Aorta (tissue), 5 donors: ENCODE measurements around the gene FXN. TPM values are rescaled to one million over a fixed set of nuclear protein-coding genes. Genes with fewer than 3 reads are reported as not detected.

Experiments used
- ATAC-seq: fragments of 200-7000 bp; cut with Tn5 transposase; one replicate; pipeline ENCODE4 v1.9.1; 2022; ENCODE audit warnings: moderate library complexity; ENCODE audit not compliant: low FRiP score
- DNase-seq, 2 donors: peaks; one replicate each; pipeline ENCODE4 v3.0.0-alpha.2; 2020
- H3K27ac ChIP-seq, 2 donors: one replicate each; pipeline ENCODE4 v1.5.1; 2013; ENCODE audit warnings: low read length in 2 of 2, mild to moderate bottlenecking in 2 of 2, moderate library complexity in 2 of 2, control low read depth in 1 of 2, inconsistent platforms in 1 of 2, low read depth in 1 of 2
- H3K27me3 ChIP-seq, 2 donors: one replicate each; pipeline ENCODE4 v1.6.1; 2013; ENCODE audit warnings: control low read depth in 1 of 2, low read length in 1 of 2, mild to moderate bottlenecking in 1 of 2, moderate library complexity in 1 of 2; ENCODE audit not compliant: insufficient read depth in 2 of 2, control insufficient read depth in 1 of 2
- H3K36me3 ChIP-seq, 2 donors: one replicate each; pipeline ENCODE4 v1.6.1; 2013; ENCODE audit warnings: control low read depth in 1 of 2, low read length in 1 of 2, mild to moderate bottlenecking in 1 of 2; ENCODE audit not compliant: insufficient read depth in 2 of 2, control insufficient read depth in 1 of 2
- H3K4me1 ChIP-seq, 2 donors: one replicate each; pipeline ENCODE4 v1.6.1; 2013; ENCODE audit warnings: low read length in 2 of 2, control low read depth in 1 of 2, mild to moderate bottlenecking in 1 of 2, moderate library complexity in 1 of 2; ENCODE audit not compliant: insufficient read depth in 2 of 2, control insufficient read depth in 1 of 2
- H3K4me3 ChIP-seq, 2 donors: one replicate each; pipeline ENCODE4 v1.5.1; 2013; ENCODE audit warnings: low read length in 2 of 2, control low read depth in 1 of 2, mild to moderate bottlenecking in 1 of 2
- H3K9me3 ChIP-seq: one replicate; pipeline ENCODE4 v1.6.1; 2013; ENCODE audit warnings: mild to moderate bottlenecking, low read length; ENCODE audit not compliant: control insufficient read depth
- WGBS, 2 donors: extraction: QIAGEN DNeasy Blood & Tissue Kit; methylation state at CpG; one replicate each; pipeline ENCODE4 v1.1.7; 2013; 5-methylcytosine and 5-hydroxymethylcytosine counted together
- intact Hi-C, 2 donors: fragments of 100-400 bp; cut with DNase I; formaldehyde crosslinking; loops; one replicate each; pipeline versions ENCODE4 v1.14.2 to v1.15.0; 2022
- polyA plus RNA-seq, 2 donors: library from polyadenylated mRNA; stranded (reverse); fragments of 200-250 nt; gene quantifications; one replicate each; pipeline ENCODE4 v1.2.3, GENCODE V29; 2013
- total RNA-seq, 2 donors: library from RNA; stranded (reverse); fragmentation: NEBNext Ultra II Directional; extraction: Animal tissue kit (Norgen Biotek cat#: 25700); gene quantifications; one replicate each; pipeline ENCODE4 v1.2.1, GENCODE V29; 2021
- donor health status: healthy with polysubstance abuse.
- donor health status: Bipolar disorder and iron deficiency.
- donor health status: DM: no; HTN: no; CAD: no.
- donor health status: DM: no; HTN: no; CAD: no.
- donor health status: DM: yes; HTN: yes; CAD: no.

Gene FXN
- total and polyA plus RNA-seq, 4 donors, result 2.8 to 7.8 (median 7.2) TPM

DNA sequence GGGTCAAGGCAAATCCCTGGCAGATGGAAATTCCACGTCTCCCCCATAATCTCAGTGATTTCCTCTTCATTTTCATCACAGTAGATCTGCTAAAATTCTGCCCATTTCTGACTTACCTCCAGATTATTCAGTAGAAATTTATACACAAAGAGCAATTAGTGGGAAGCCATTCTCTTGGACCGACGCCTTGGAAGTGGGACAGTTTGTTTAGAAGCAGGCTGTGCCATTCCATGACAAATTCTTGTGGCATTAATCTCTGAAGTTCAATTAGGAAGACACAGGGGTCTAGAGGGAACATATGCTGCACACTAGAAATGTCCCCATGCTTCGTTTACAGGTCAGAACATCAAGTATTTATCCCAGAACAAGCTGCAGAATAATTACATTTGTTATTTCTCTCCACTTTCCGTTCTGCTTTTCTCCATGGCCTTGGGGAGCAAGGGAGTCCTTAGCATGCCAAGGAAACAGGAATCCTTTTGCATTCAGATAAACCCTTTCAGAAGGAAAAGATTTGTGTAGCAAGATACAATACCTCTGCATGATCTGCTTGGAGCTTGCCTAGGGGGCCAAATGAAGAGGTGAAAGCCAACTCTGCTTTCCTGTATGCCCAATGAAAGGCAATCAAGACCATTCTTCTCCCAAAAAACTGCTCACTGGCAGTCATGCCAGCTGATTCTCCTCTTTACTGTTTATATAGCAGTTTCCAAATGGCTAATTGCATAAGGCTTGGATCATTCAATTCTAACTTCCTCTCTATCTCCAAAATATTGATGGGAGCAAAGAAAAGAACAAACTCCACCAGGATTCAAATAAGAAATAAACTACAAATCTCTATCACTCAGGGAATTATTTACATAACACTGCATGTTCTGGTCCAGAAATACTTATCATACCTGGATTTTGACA is 19.1 kb upstream of the FXN start:
- intact Hi-C loops, result no loop called here
- DNase-seq (no peak), ATAC-seq (no peak)
- Histone ChIP-seq H3K4me1 (no peaks in the 10 kb centered on the region), H3K4me3 (no peak overlapping the region), H3K9me3 (no peaks in the 10 kb centered on the region), H3K27ac (no peak overlapping the region), H3K36me3 (no peaks in the 10 kb centered on the region), H3K27me3 (no peaks in the 10 kb centered on the region)
- WGBS, 2 donors, result 73 to 80% methylated on average over 5 of the region's 5 CpGs

DNA sequence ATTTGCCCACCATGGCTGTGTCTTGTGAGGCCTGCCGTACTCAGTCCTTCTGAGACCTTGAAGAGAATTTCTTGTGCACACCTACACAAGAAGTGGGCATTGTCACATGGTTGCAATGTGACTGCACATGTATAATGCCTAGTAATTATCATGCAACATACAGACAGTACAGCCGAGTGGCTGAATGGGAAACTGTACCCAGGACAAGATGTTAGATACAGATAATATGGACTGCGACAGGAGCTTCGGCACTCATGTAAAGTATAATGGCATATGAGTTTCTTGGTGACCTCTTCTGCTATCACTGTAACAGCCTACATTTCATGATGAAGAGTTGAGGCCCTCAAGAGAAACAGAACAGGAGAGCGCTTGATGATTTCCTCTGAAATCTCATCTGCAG is 16.8 kb upstream of the FXN start:
- no peak for DNase-seq
- no peak for ATAC-seq
- Histone ChIP-seq H3K4me3 (no peak overlapping the region), H3K27me3 (no peaks in the 10 kb centered on the region), H3K9me3 (no peaks in the 10 kb centered on the region), H3K27ac (no peak overlapping the region), H3K36me3 (no peaks in the 10 kb centered on the region), H3K4me1 (no peaks in the 10 kb centered on the region)
- 74 to 75% methylated on average over 5 of the region's 5 CpGs for WGBS, 2 donors
- intact Hi-C loops, result no loop called here

GRCh38 chr9:69019808-69020207 is 15.7 kb upstream of the FXN start:
- WGBS, 2 donors, result 70 to 72% methylated on average over 3 of the region's 3 CpGs
- H3K4me1 ChIP-seq, result no peaks in the 10 kb centered on the region
- DNase-seq, result no peak
- ATAC-seq, result no peak
- H3K9me3 ChIP-seq, result no peaks in the 10 kb centered on the region
- H3K4me3 ChIP-seq, result no peak overlapping the region
- H3K27ac ChIP-seq, result no peak overlapping the region
- no peaks in the 10 kb centered on the region for H3K36me3 ChIP-seq
- intact Hi-C loops, result loop anchor here in 1 of 2 donors (10.0 kb wide), 1 partner anchor 445 kb away; no protein-coding TSS in a partner anchor
- H3K27me3 ChIP-seq, result no peaks in the 10 kb centered on the region

DNA sequence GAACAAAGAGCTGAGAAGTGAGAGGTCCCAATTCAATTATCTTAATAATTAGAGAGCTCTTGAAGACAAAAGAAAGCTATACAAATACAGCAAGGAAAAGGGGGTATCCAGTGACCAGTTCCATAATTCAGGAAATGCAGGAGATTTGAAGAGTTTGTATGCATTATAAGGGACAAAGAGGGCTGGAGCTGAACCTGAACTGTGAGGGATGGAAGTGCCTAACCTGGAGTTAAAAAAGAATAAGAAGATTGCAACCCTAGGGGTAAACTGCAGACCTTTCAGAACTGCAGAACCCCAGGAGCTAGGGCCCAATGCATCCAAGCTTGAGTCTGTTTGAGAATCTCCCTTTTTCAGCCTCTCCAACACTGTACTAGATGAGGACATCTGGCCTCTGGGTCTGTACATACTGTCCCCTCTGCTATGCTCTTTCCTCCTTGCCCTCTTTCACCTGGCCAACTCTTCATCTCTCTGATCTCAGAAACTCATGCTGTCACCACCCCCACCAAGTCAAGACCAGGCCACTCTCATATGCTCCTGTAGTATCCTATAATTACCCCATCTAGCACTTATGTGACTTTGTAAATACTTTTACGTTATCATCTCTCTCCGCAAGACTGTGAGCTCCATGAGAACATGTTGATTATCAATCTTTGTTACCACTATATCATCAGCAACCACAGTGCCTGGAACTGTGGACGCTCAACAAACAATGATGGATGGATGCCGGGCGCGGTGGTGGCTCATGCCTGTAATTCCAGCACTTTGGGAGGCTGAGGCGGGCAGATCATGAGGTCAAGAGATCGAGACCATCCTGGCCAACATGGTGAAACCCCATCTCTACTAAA is 15.0 kb upstream of the FXN start:
- Histone ChIP-seq H3K9me3 (no peaks in the 10 kb centered on the region), H3K4me3 (no peak overlapping the region), H3K27ac (no peak overlapping the region), H3K27me3 (no peaks in the 10 kb centered on the region), H3K4me1 (no peaks in the 10 kb centered on the region), H3K36me3 (no peaks in the 10 kb centered on the region)
- intact Hi-C loops, result loop anchor here in 1 of 2 donors (10.0 kb wide), 1 partner anchor 446 kb away; no protein-coding TSS in a partner anchor
- ATAC-seq, result peak; percentile 22
- 93 to 95% methylated on average over 8 of the region's 8 CpGs for WGBS, 2 donors
- DNase-seq, result no peak

DNA sequence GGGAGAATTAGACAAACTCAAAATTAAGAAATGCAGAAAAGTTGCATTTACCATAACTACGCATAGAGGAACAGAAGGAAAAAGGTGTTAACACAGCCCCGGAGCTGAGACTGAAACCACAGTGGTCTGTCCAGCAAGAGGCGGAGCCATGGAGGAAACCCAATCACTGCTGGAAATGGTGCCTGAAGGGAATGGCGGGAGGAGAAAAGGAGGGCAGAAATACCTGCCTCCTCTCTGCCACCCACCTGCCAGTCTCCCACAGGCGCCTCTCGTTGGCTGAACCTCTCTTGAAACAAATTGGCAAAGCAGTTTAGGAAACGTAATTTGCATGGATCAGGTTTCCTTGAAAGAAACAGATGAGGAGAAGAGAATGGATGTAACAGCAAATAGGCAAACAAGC is 11.9 kb upstream of the FXN start:
- Histone ChIP-seq H3K27ac (no peak overlapping the region), H3K4me1 (no peaks in the 10 kb centered on the region), H3K27me3 (no peaks in the 10 kb centered on the region), H3K36me3 (no peaks in the 10 kb centered on the region), H3K9me3 (no peaks in the 10 kb centered on the region), H3K4me3 (no peak overlapping the region)
- intact Hi-C loops, result loop anchor here in 1 of 2 donors (10.0 kb wide), 1 partner anchor 449 kb away; no protein-coding TSS in a partner anchor
- WGBS, 2 donors, result 59 to 63% methylated on average over 7 of the region's 7 CpGs
- ATAC-seq (no peak), DNase-seq (no peak)

GRCh38 chr9:69027355-69028097 is 8.0 kb upstream of the FXN start:
- H3K4me3 ChIP-seq, result no peak overlapping the region
- H3K27me3 ChIP-seq, result no peaks in the 10 kb centered on the region
- intact Hi-C loops, result loop anchor here in 1 of 2 donors (10.0 kb wide), 1 partner anchor 453 kb away; no protein-coding TSS in a partner anchor
- WGBS, 2 donors, result 46 to 55% methylated on average over 5 of the region's 5 CpGs
- H3K27ac ChIP-seq, result no peak overlapping the region
- H3K4me1 ChIP-seq, result no peaks in the 10 kb centered on the region
- H3K36me3 ChIP-seq, result no peaks in the 10 kb centered on the region
- H3K9me3 ChIP-seq, result no peaks in the 10 kb centered on the region
- DNase-seq (no peak), ATAC-seq (no peak)

DNA sequence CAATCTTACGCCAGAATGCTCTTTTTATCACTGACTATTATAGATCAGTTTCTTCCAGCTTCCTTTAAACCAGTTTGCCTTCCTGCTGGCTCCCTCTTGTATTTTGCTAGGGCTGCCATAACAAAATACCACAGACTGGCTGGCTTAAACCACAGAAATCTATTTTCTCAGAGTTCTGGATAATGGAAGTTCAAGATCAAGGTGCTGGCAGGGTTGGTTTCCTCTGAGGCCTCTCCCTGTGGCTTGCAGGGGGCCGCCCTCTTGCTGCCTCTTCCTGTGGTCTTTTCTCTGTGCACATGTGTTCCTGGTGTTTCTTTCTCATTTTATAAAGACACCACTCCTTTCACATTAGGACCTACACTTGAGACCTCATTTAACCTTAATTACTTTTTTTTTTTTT is 6.8 kb upstream of the FXN start:
- ATAC-seq, result no peak
- no peak for DNase-seq
- no peaks in the 10 kb centered on the region for H3K27me3 ChIP-seq
- H3K27ac ChIP-seq, result no peak overlapping the region
- H3K4me1 ChIP-seq, result no peaks in the 10 kb centered on the region
- 87 to 93% methylated on average over 2 of the region's 2 CpGs for WGBS, 2 donors
- intact Hi-C loops, result loop anchor here in 1 of 2 donors (10.0 kb wide), 1 partner anchor 454 kb away; no protein-coding TSS in a partner anchor
- no peaks in the 10 kb centered on the region for H3K36me3 ChIP-seq
- no peaks in the 10 kb centered on the region for H3K9me3 ChIP-seq
- H3K4me3 ChIP-seq, result no peak overlapping the region

GRCh38 chr9:69029535-69029934 is 6.0 kb upstream of the FXN start:
- ATAC-seq, result no peak
- no peaks in the 10 kb centered on the region for H3K9me3 ChIP-seq
- H3K27ac ChIP-seq, result no peak overlapping the region
- no peaks in the 10 kb centered on the region for H3K36me3 ChIP-seq
- no peak for DNase-seq
- no peaks in the 10 kb centered on the region for H3K4me1 ChIP-seq
- intact Hi-C loops, result loop anchor here in 1 of 2 donors (10.0 kb wide), 1 partner anchor 455 kb away; no protein-coding TSS in a partner anchor
- H3K4me3 ChIP-seq, result no peak overlapping the region
- H3K27me3 ChIP-seq, result no peaks in the 10 kb centered on the region
